Tibial nerve (tissue), 4 donors: ENCODE measurements around the gene FMO4. TPM values are rescaled to one million over a fixed set of nuclear protein-coding genes. Genes with fewer than 3 reads are reported as not detected.

Experiments
- DNase-seq, 2 donors: peaks; one replicate each; pipeline ENCODE4 v3.0.0-alpha.2; 2019; ENCODE audit warnings: low spot score in 2 of 2
- H3K27ac ChIP-seq, 4 donors: fragments of 200-600 bp; sonication (generic) in 3 of 4; one replicate each; pipeline ENCODE4 v1.5.1; 2017 to 2019; ENCODE audit warnings: mild to moderate bottlenecking in 1 of 4
- H3K27me3 ChIP-seq, 2 donors: fragments of 200-600 bp; sonication (generic) in 1 of 2; one replicate each; pipeline versions ENCODE4 v1.5.1 to v1.6.0; 2017 to 2019
- H3K36me3 ChIP-seq, 3 donors: fragments of 200-600 bp; sonication (generic); one replicate each; pipeline ENCODE4 v1.5.1; 2018 to 2019
- H3K4me1 ChIP-seq, 4 donors: fragments of 200-600 bp; sonication (generic) in 3 of 4; one replicate each; pipeline ENCODE4 v1.5.1; 2017 to 2019
- H3K4me3 ChIP-seq, 4 donors: fragments of 200-600 bp; sonication (generic) in 3 of 4; one replicate each; pipeline ENCODE4 v1.5.1; 2017 to 2019; ENCODE audit warnings: mild to moderate bottlenecking in 1 of 4, moderate library complexity in 1 of 4
- H3K9me3 ChIP-seq, 4 donors: fragments of 200-600 bp; sonication (generic) in 3 of 4; one replicate each; pipeline ENCODE4 v1.5.1; 2017 to 2019
- CTCF ChIP-seq, 5 experiments: fragments of 200-600 bp in 3 of 5; fragments of 450-650 bp in 2 of 5; sonication (generic) in 3 of 5; IDR thresholded peaks; one replicate each; pipeline ENCODE4 v1.5.1; 2016 to 2019; ENCODE audit warnings: antibody characterized with exemption in 5 of 5, mild to moderate bottlenecking in 3 of 5, moderate library complexity in 2 of 5
- EP300 ChIP-seq, 2 donors: sonication (generic); formaldehyde crosslinking; IDR thresholded peaks; one replicate each; pipeline ENCODE4 v1.6.1; 2017; ENCODE audit warnings: antibody characterized with exemption in 2 of 2, mild to moderate bottlenecking in 1 of 2
- POLR2A ChIP-seq, 2 donors: fragments of 450-650 bp; IDR thresholded peaks; one replicate each; pipeline ENCODE4 v1.6.1; 2017; ENCODE audit warnings: antibody characterized with exemption in 2 of 2, mild to moderate bottlenecking in 2 of 2, moderate library complexity in 2 of 2
- WGBS, 2 donors: methylation state at CpG; one replicate each; pipeline ENCODE4 v1.1.5; 2018; 5-methylcytosine and 5-hydroxymethylcytosine counted together
- total RNA-seq, 4 donors: library from RNA; depleted of rRNA; stranded (reverse); fragments of >200 nt; gene quantifications; one replicate each; pipeline ENCODE4 v1.1.0, GENCODE V29; 2016

The FMO4 gene
- total RNA-seq, 4 donors from 2014 or later, result 2.4 to 27.3 (median 3.9) TPM

- 70 to 81% methylated on average over 2 of the region's 2 CpGs for WGBS, 2 donors
Measured at GRCh38 chr1:171277534-171277933, 36.4 kb upstream of the FMO4 start.

GRCh38 chr1:171279234-171279633, 34.7 kb upstream of the FMO4 start:
- TF ChIP-seq EP300 (IDR thresholded peaks at IDR 0.05) (no peak), POLR2A (IDR thresholded peaks at IDR 0.05) (no peak), CTCF (IDR thresholded peaks at IDR 0.05) (no peak)
- Histone ChIP-seq H3K27me3 (no peaks in the 10 kb centered on the region), H3K9me3 (no peaks in the 10 kb centered on the region), H3K4me3 (no peak overlapping the region), H3K27ac (no peak overlapping the region), H3K4me1 (no peaks in the 10 kb centered on the region), H3K36me3 (no peaks in the 10 kb centered on the region)
- no peak for DNase-seq
- WGBS, 2 donors, result 84 to 91% methylated on average over 2 of the region's 2 CpGs

More at GRCh38 chr1:171277534-171277933, 36.4 kb upstream of the FMO4 start:
- H3K4me3 ChIP-seq, result no peak overlapping the region
- H3K9me3 ChIP-seq, result no peaks in the 10 kb centered on the region
- no peak overlapping the region for H3K27ac ChIP-seq
- H3K27me3 ChIP-seq, result no peaks in the 10 kb centered on the region
- DNase-seq, result no peak
- H3K36me3 ChIP-seq, result no peaks in the 10 kb centered on the region
- H3K4me1 ChIP-seq, result no peaks in the 10 kb centered on the region
- no peak for TF ChIP-seq CTCF (IDR thresholded peaks at IDR 0.05)
- TF ChIP-seq POLR2A (IDR thresholded peaks at IDR 0.05), result no peak
- no peak for TF ChIP-seq EP300 (IDR thresholded peaks at IDR 0.05)

GRCh38 chr1:171279678-171280077, 34.3 kb upstream of the FMO4 start:
- no peaks in the 10 kb centered on the region for H3K9me3 ChIP-seq
- H3K4me1 ChIP-seq, result no peaks in the 10 kb centered on the region
- TF ChIP-seq POLR2A (IDR thresholded peaks at IDR 0.05), result no peak
- no peak for TF ChIP-seq EP300 (IDR thresholded peaks at IDR 0.05)
- TF ChIP-seq CTCF (IDR thresholded peaks at IDR 0.05), result no peak
- H3K27ac ChIP-seq, result no peak overlapping the region
- no peak overlapping the region for H3K4me3 ChIP-seq
- no peaks in the 10 kb centered on the region for H3K27me3 ChIP-seq
- 73 to 77% methylated on average over 3 of the region's 3 CpGs for WGBS, 2 donors
- H3K36me3 ChIP-seq, result no peaks in the 10 kb centered on the region
- DNase-seq, result no peak

- TF ChIP-seq EP300 (IDR thresholded peaks at IDR 0.05) (no peak), CTCF (IDR thresholded peaks at IDR 0.05) (no peak), POLR2A (IDR thresholded peaks at IDR 0.05) (no peak)
- Histone ChIP-seq H3K27me3 (no peaks in the 10 kb centered on the region), H3K27ac (no peak overlapping the region), H3K36me3 (no peaks in the 10 kb centered on the region), H3K4me3 (no peak overlapping the region), H3K4me1 (no peaks in the 10 kb centered on the region), H3K9me3 (no peaks in the 10 kb centered on the region)
- no peak for DNase-seq
- 66 to 75% methylated on average over 7 of the region's 7 CpGs for WGBS, 2 donors
Measured at GRCh38 chr1:171280599-171280998, 33.4 kb upstream of the FMO4 start.

GRCh38 chr1:171286032-171286705, 27.8 kb upstream of the FMO4 start:
- Histone ChIP-seq H3K9me3 (no peaks in the 10 kb centered on the region), H3K27ac (no peak overlapping the region), H3K27me3 (no peaks in the 10 kb centered on the region), H3K36me3 (no peaks in the 10 kb centered on the region), H3K4me1 (no peaks in the 10 kb centered on the region), H3K4me3 (no peak overlapping the region)
- WGBS, 2 donors, result 69 to 74% methylated on average over 4 of the region's 4 CpGs
- TF ChIP-seq POLR2A (IDR thresholded peaks at IDR 0.05), result no peak
- TF ChIP-seq EP300 (IDR thresholded peaks at IDR 0.05), result no peak
- TF ChIP-seq CTCF (IDR thresholded peaks at IDR 0.05), result no peak
- DNase-seq, result no peak
